ENCODE data around the gene CPT1A. TPM values are rescaled to one million over a fixed set of nuclear protein-coding genes. Genes with fewer than 3 reads are reported as not detected.

CPT1A gene
- total RNA-seq, 4 donors from 2014 or later = 6.9 to 32.1 (median 12.9) TPM

DNA sequence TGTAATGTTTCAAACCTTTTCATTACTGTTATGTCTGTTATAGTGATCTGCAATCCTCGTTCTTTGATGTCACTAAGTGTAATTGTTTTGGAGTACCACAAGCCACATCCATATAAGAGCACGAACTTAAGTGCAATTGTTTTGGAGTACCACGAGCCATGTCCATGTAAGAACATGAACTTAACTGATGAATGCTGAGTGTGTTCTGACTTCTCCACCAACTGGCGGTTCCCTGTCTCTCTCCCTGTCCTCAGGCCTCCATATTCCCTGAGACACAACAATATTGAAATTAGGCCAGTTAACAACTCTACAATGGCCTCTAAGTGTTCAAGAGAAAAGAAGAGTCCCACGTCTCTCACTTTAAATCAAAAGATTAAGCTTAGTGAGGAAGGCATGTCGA, 113.9 kb downstream of the CPT1A start:
- in situ Hi-C loops (cut with MboI; ENCODE audit: low sequenced_read_pairs in 4 of 4) = no loop called here

DNA sequence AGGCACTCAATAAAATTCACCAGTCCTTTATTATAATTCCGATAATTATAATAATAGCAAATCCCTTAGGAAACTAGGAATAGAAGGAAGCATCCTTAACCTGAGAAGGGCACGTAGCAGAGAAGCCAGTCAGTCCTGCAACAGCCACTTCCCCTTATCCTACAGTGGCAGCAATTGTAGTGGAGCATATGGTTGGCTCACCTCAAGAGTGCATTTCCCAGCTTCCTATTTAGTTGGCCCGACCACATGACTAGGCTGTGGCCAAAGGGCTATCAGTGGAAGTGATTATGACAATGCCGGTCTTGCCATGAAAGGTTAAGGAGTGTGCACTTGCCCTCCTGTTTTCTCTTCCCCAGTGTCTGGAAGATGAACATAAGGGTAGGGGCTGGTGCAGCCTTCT, 117.4 kb downstream of the CPT1A start:
- Histone ChIP-seq H3K9me3 (no peaks in the 10 kb centered on the region), H3K27ac (no peak overlapping the region), H3K4me1 (no peaks in the 10 kb centered on the region), H3K27me3 (peaks cover 0 to 15% (median 0%) of the 10 kb centered on the region in 3 donors), H3K4me3 (no peak overlapping the region), H3K36me3 (no peaks in the 10 kb centered on the region)
- no peak for ATAC-seq
- DNase-seq = no peak
- in situ Hi-C loops (cut with MboI; ENCODE audit: low sequenced_read_pairs in 4 of 4) (no loop called here), intact Hi-C loops (cut with DNase I; ENCODE audit: low total_unique reads) (no loop called here)
- no peak for TF ChIP-seq POLR2A (IDR thresholded peaks at IDR 0.05)
- TF ChIP-seq, protein P1, sequence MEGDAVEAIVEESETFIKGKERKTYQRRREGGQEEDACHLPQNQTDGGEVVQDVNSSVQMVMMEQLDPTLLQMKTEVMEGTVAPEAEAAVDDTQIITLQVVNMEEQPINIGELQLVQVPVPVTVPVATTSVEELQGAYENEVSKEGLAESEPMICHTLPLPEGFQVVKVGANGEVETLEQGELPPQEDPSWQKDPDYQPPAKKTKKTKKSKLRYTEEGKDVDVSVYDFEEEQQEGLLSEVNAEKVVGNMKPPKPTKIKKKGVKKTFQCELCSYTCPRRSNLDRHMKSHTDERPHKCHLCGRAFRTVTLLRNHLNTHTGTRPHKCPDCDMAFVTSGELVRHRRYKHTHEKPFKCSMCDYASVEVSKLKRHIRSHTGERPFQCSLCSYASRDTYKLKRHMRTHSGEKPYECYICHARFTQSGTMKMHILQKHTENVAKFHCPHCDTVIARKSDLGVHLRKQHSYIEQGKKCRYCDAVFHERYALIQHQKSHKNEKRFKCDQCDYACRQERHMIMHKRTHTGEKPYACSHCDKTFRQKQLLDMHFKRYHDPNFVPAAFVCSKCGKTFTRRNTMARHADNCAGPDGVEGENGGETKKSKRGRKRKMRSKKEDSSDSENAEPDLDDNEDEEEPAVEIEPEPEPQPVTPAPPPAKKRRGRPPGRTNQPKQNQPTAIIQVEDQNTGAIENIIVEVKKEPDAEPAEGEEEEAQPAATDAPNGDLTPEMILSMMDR (IDR thresholded peaks at IDR 0.05 in 4 of 5, conservative IDR thresholded peaks at IDR 0.05 in 1 of 5) = no peak

More for the DNA sequence above, 113.9 kb downstream of the CPT1A start:
- no peaks in the 10 kb centered on the region for H3K4me1 ChIP-seq
- H3K36me3 ChIP-seq = no peaks in the 10 kb centered on the region
- ATAC-seq (no peak), DNase-seq (no peak)
- peaks cover 0 to 7% (median 0%) of the 10 kb centered on the region in 3 donors for H3K27me3 ChIP-seq
- no peak overlapping the region for H3K4me3 ChIP-seq
- no peaks in the 10 kb centered on the region for H3K9me3 ChIP-seq
- TF ChIP-seq, protein P1 (IDR thresholded peaks at IDR 0.05 in 4 of 5, conservative IDR thresholded peaks at IDR 0.05 in 1 of 5) = no peak
- no peak for TF ChIP-seq POLR2A (IDR thresholded peaks at IDR 0.05)
- intact Hi-C loops (cut with DNase I; ENCODE audit: low total_unique reads) = no loop called here
- no peak overlapping the region for H3K27ac ChIP-seq

DNA sequence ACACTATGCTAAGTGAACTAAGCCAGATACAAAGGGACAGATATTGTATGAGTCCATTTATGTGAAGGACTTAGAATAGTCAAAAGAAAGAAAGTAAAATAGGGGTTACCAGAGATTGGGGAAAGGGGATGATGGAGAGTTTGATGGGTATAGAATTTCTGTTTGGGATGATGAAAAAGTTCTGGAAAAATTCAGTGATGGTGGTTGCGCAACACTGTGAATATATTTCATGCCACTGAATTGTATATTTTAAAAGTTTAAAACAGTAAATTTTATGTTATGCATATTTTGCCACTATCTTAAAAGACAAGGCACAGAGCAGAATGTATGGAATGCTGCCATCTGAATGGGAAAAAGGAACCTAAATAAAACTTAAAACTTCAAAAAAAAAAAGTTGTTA, 119.6 kb downstream of the CPT1A start:
- H3K4me1 ChIP-seq = no peaks in the 10 kb centered on the region
- no peak overlapping the region for H3K4me3 ChIP-seq
- in situ Hi-C loops (cut with MboI; ENCODE audit: low sequenced_read_pairs in 4 of 4) = no loop called here
- H3K27me3 ChIP-seq = peaks cover 0 to 15% (median 7%) of the 10 kb centered on the region in 3 donors
- ATAC-seq = no peak
- H3K27ac ChIP-seq = no peak overlapping the region
- H3K36me3 ChIP-seq = no peaks in the 10 kb centered on the region
- H3K9me3 ChIP-seq = no peaks in the 10 kb centered on the region
- DNase-seq = no peak
- intact Hi-C loops (cut with DNase I; ENCODE audit: low total_unique reads) = no loop called here
- no peak for TF ChIP-seq POLR2A (IDR thresholded peaks at IDR 0.05)
- TF ChIP-seq, protein P1 (IDR thresholded peaks at IDR 0.05 in 4 of 5, conservative IDR thresholded peaks at IDR 0.05 in 1 of 5) = no peak

DNA sequence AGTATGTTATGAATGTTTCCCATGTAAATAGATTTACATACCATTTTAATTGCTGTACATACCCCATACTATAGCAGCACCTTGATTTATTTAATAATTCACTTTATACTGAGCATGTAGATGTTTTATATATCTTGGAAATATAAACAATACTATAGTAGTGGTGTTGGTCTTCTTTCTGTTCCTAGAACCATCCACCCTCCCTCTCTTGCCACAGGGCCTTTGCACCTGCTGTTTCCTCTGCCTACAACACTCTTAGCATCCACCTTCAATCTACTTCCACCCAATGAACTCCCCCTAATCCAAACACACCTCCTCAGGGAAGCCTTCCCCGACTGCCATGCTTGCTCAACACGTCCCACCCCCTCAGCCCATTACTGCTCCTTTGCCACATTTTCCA, 120.6 kb downstream of the CPT1A start:
- Histone ChIP-seq H3K27me3 (peaks cover 0 to 15% (median 11%) of the 10 kb centered on the region in 3 donors), H3K36me3 (no peaks in the 10 kb centered on the region), H3K27ac (no peak overlapping the region), H3K4me3 (no peak overlapping the region), H3K9me3 (no peaks in the 10 kb centered on the region), H3K4me1 (no peaks in the 10 kb centered on the region)
- no peak for ATAC-seq
- DNase-seq = no peak
- in situ Hi-C loops (cut with MboI; ENCODE audit: low sequenced_read_pairs in 4 of 4) (no loop called here), intact Hi-C loops (cut with DNase I; ENCODE audit: low total_unique reads) (no loop called here)
- no peak for TF ChIP-seq POLR2A (IDR thresholded peaks at IDR 0.05)
- TF ChIP-seq, protein P1 (IDR thresholded peaks at IDR 0.05 in 4 of 5, conservative IDR thresholded peaks at IDR 0.05 in 1 of 5) = no peak
